Measurements from ENCODE around the gene CD82.
"Not testable (repeated sequence)": the region's sequence is repeated elsewhere in the genome, so short reads cannot be mapped to it uniquely, and the experiment has no call there.

CD82 gene

GRCh38 chr11:44555031-44555800, 10.2 kb upstream of the CD82 start:
- in situ Hi-C loops (cut with MboI; ENCODE audit: low pct_unique_long_range_greater_than_20kb, low sequenced_read_pairs): no loop called here

GRCh38 chr11:44556735-44557409, 8.6 kb upstream of the CD82 start:
- in situ Hi-C loops (cut with MboI; ENCODE audit: low pct_unique_long_range_greater_than_20kb, low sequenced_read_pairs): no loop called here
- DNase-seq: peak; percentile 61

More at GRCh38 chr11:44555031-44555800, 10.2 kb upstream of the CD82 start:
- DNase-seq: no peak

GRCh38 chr11:44557464-44557863, 8.0 kb upstream of the CD82 start:
- in situ Hi-C loops (cut with MboI; ENCODE audit: low pct_unique_long_range_greater_than_20kb, low sequenced_read_pairs): no loop called here

GRCh38 chr11:44559207-44559939, 6.1 kb upstream of the CD82 start:
- in situ Hi-C loops (cut with MboI; ENCODE audit: low pct_unique_long_range_greater_than_20kb, low sequenced_read_pairs): no loop called here
- DNase-seq: no peak

More at GRCh38 chr11:44557464-44557863, 8.0 kb upstream of the CD82 start:
- no peak for DNase-seq

- DNase-seq: not testable (repeated sequence)
- in situ Hi-C loops (cut with MboI; ENCODE audit: low pct_unique_long_range_greater_than_20kb, low sequenced_read_pairs): loop anchor here (10.0 kb wide), 1 partner anchor 55 kb away; no protein-coding TSS in a partner anchor
These were observed 5.5 kb upstream of the CD82 start for GRCh38 chr11:44559940-44560300.

- no peak for DNase-seq
- in situ Hi-C loops (cut with MboI; ENCODE audit: low pct_unique_long_range_greater_than_20kb, low sequenced_read_pairs): loop anchor here (10.0 kb wide), 1 partner anchor 53 kb away; no protein-coding TSS in a partner anchor
These were observed 4.1 kb upstream of the CD82 start for GRCh38 chr11:44561275-44561805.

- in situ Hi-C loops (cut with MboI; ENCODE audit: low pct_unique_long_range_greater_than_20kb, low sequenced_read_pairs): loop anchor here (10.0 kb wide), 1 partner anchor 53 kb away; no protein-coding TSS in a partner anchor
- no peak for DNase-seq
These were observed 3.3 kb upstream of the CD82 start for GRCh38 chr11:44561964-44562734.

- DNase-seq: no peak
- in situ Hi-C loops (cut with MboI; ENCODE audit: low pct_unique_long_range_greater_than_20kb, low sequenced_read_pairs): loop anchor here (10.0 kb wide), 1 partner anchor 52 kb away; no protein-coding TSS in a partner anchor
These were observed 2.5 kb upstream of the CD82 start for GRCh38 chr11:44562845-44563460.

GRCh38 chr11:44563711-44564110, 1.8 kb upstream of the CD82 start:
- DNase-seq: no peak
- in situ Hi-C loops (cut with MboI; ENCODE audit: low pct_unique_long_range_greater_than_20kb, low sequenced_read_pairs): loop anchor here (10.0 kb wide), 1 partner anchor 51 kb away; no protein-coding TSS in a partner anchor

GRCh38 chr11:44564166-44564565, 1.3 kb upstream of the CD82 start:
- in situ Hi-C loops (cut with MboI; ENCODE audit: low pct_unique_long_range_greater_than_20kb, low sequenced_read_pairs): loop anchor here (10.0 kb wide), 1 partner anchor 51 kb away; no protein-coding TSS in a partner anchor
- no peak for DNase-seq

GRCh38 chr11:44564670-44565210, 723 bp upstream of the CD82 start:
- in situ Hi-C loops (cut with MboI; ENCODE audit: low pct_unique_long_range_greater_than_20kb, low sequenced_read_pairs): loop anchor here (10.0 kb wide), 1 partner anchor 50 kb away; no protein-coding TSS in a partner anchor
- DNase-seq: no peak

GRCh38 chr11:44565953-44566949, 788 bp downstream of the CD82 start:
- no peak for DNase-seq
- in situ Hi-C loops (cut with MboI; ENCODE audit: low pct_unique_long_range_greater_than_20kb, low sequenced_read_pairs): loop anchor here (10.0 kb wide), 1 partner anchor 49 kb away; no protein-coding TSS in a partner anchor

- DNase-seq: no peak
These were observed 1.8 kb downstream of the CD82 start for GRCh38 chr11:44566952-44567875.

GRCh38 chr11:44567876-44568256, 2.4 kb downstream of the CD82 start:
- in situ Hi-C loops (cut with MboI; ENCODE audit: low pct_unique_long_range_greater_than_20kb, low sequenced_read_pairs): loop anchor here (10.0 kb wide), 1 partner anchor 47 kb away; no protein-coding TSS in a partner anchor
- DNase-seq: no peak

More at GRCh38 chr11:44566952-44567875, 1.8 kb downstream of the CD82 start:
- in situ Hi-C loops (cut with MboI; ENCODE audit: low pct_unique_long_range_greater_than_20kb, low sequenced_read_pairs): loop anchor here (10.0 kb wide), 1 partner anchor 48 kb away; no protein-coding TSS in a partner anchor

GRCh38 chr11:44568331-44568657, 2.8 kb downstream of the CD82 start:
- in situ Hi-C loops (cut with MboI; ENCODE audit: low pct_unique_long_range_greater_than_20kb, low sequenced_read_pairs): loop anchor here (10.0 kb wide), 1 partner anchor 47 kb away; no protein-coding TSS in a partner anchor
- DNase-seq: no peak

Measured in KBM-7 (cell line).